ENCODE measurements around the gene LDLRAD4. TPM values are rescaled to one million over a fixed set of nuclear protein-coding genes. Genes with fewer than 3 reads are reported as not detected.

Gene LDLRAD4
- total RNA-seq, 1 donor, result 0.43 TPM

- DNase-seq (ENCODE audit: low read depth), result no peak
These were observed 18.5 kb downstream of the LDLRAD4 start for GRCh38 chr18:13237073-13237472.

GRCh38 chr18:13237641-13238040, 19.1 kb downstream of the LDLRAD4 start:
- no peak for DNase-seq (ENCODE audit: low read depth)
- TF ChIP-seq, protein P1, sequence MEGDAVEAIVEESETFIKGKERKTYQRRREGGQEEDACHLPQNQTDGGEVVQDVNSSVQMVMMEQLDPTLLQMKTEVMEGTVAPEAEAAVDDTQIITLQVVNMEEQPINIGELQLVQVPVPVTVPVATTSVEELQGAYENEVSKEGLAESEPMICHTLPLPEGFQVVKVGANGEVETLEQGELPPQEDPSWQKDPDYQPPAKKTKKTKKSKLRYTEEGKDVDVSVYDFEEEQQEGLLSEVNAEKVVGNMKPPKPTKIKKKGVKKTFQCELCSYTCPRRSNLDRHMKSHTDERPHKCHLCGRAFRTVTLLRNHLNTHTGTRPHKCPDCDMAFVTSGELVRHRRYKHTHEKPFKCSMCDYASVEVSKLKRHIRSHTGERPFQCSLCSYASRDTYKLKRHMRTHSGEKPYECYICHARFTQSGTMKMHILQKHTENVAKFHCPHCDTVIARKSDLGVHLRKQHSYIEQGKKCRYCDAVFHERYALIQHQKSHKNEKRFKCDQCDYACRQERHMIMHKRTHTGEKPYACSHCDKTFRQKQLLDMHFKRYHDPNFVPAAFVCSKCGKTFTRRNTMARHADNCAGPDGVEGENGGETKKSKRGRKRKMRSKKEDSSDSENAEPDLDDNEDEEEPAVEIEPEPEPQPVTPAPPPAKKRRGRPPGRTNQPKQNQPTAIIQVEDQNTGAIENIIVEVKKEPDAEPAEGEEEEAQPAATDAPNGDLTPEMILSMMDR (IDR thresholded peaks at IDR 0.05; ENCODE audit: insufficient read depth, low read depth, low read length), result no peak
- H3K4me3 ChIP-seq (ENCODE audit: low read depth, low read length), result no peak overlapping the region

More at GRCh38 chr18:13237073-13237472, 18.5 kb downstream of the LDLRAD4 start:
- no peak overlapping the region for H3K4me3 ChIP-seq (ENCODE audit: low read depth, low read length)
- TF ChIP-seq, protein P1 (IDR thresholded peaks at IDR 0.05; ENCODE audit: insufficient read depth, low read depth, low read length), result no peak

DNA sequence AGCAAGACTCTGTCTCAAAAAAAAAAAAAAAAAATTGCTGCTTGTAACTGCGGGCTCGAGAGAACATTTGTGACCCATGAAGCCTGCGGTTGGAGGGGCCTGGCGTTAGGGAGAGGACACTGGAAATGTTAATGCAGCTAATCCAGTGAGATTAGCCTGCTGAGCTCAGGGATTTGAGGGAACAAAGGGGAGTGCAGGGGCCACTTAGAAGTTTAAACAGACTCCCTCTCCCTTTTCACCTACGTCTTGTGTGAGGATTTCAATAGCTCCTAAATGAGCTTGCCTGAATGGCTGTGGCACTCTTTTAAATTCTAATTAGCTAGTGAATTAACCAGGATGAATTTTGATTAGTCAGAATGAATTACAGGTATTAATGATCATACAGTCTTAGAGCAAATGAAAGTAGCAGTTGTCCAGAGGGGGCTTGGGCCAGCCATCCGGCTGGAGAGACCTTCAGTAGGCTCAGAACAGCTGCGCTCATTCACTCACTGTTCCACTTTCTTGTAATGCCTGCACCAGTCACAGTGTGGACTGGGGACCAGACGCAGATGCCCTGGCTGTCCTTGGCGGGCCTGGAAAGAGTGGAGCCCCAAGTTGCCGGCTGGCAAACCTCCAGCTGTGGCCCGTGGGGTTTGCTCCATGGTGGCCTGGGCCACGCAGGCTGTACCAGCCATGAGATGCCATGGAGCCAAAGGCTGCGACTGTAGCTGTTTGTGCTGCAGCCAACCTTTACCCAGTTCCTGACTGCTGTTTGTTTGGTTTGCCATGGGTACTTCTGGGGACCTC, 20.8 kb downstream of the LDLRAD4 start:
- no peak for DNase-seq (ENCODE audit: low read depth)
- no peak overlapping the region for H3K4me3 ChIP-seq (ENCODE audit: low read depth, low read length)
- TF ChIP-seq, protein P1 (IDR thresholded peaks at IDR 0.05; ENCODE audit: insufficient read depth, low read depth, low read length), result no peak

GRCh38 chr18:13240060-13240725, 21.6 kb downstream of the LDLRAD4 start:
- TF ChIP-seq, protein P1 (IDR thresholded peaks at IDR 0.05; ENCODE audit: insufficient read depth, low read depth, low read length), result no peak
- no peak for DNase-seq (ENCODE audit: low read depth)
- no peak overlapping the region for H3K4me3 ChIP-seq (ENCODE audit: low read depth, low read length)

GRCh38 chr18:13241083-13241892, 22.7 kb downstream of the LDLRAD4 start:
- TF ChIP-seq, protein P1 (IDR thresholded peaks at IDR 0.05; ENCODE audit: insufficient read depth, low read depth, low read length), result no peak
- DNase-seq (ENCODE audit: low read depth), result no peak
- H3K4me3 ChIP-seq (ENCODE audit: low read depth, low read length), result no peak overlapping the region

DNA sequence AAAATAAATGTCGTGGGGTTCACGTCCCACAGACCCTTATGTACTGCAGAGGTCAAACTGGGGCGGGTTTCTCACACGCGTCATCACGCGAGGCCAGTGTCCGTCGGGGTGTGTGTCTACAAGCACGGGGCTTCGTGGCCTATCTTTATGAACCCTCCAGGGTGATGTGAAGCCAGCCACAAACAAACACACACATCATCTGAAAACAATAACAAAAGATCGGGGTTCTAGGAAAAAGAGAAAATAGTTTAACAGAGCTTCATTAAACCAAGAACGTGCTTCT, 23.3 kb downstream of the LDLRAD4 start:
- no peak overlapping the region for H3K4me3 ChIP-seq (ENCODE audit: low read depth, low read length)
- DNase-seq (ENCODE audit: low read depth), result no peak
- TF ChIP-seq, protein P1 (IDR thresholded peaks at IDR 0.05; ENCODE audit: insufficient read depth, low read depth, low read length), result no peak

Data from fibroblast of villous mesenchyme (primary cell).